ENCODE data around the gene SIVA1.

GRCh38 chr14:104732931-104733681 lies 19.8 kb upstream of the SIVA1 start:
- TF ChIP-seq GLIS3 (CRISPR knock-in tag; IDR thresholded peaks at IDR 0.05), result no peak
- TF ChIP-seq RARB (CRISPR knock-in tag; IDR thresholded peaks at IDR 0.05), result no peak
- no peak for TF ChIP-seq PATZ1 (CRISPR knock-in tag; IDR thresholded peaks at IDR 0.05; ENCODE audit: borderline replicate concordance)
- no peak for TF ChIP-seq OSR1 (CRISPR knock-in tag; IDR thresholded peaks at IDR 0.05)
- no peak for TF ChIP-seq ZNF565 (CRISPR knock-in tag; conservative IDR thresholded peaks at IDR 0.05; ENCODE audit: low read depth)
- TF ChIP-seq CSDC2 (CRISPR knock-in tag; IDR thresholded peaks at IDR 0.05), result no peak
- no peak for TF ChIP-seq ZNF8 (CRISPR knock-in tag; IDR thresholded peaks at IDR 0.05)
- TF ChIP-seq PPARA (CRISPR knock-in tag; IDR thresholded peaks at IDR 0.05; ENCODE audit: borderline replicate concordance), result no peak
- no peak for TF ChIP-seq POU6F1 (CRISPR knock-in tag; IDR thresholded peaks at IDR 0.05; ENCODE audit: borderline replicate concordance, low read depth)
- TF ChIP-seq TOX (CRISPR knock-in tag; IDR thresholded peaks at IDR 0.05; ENCODE audit: borderline replicate concordance), result no peak
- no peak for TF ChIP-seq ZFP3 (CRISPR knock-in tag; IDR thresholded peaks at IDR 0.05)

All from SK-N-SH treated with all-trans-retinoic acid at 6 μM for 48 hours (cell line).